AG09319 (cell line): ENCODE results near the gene LTBP4.
A peak's percentile ranks its signal among the peaks of the same experiment; 100 is the strongest.

ENCODE experiments used
- DNase-seq: peaks from one replicate; pipeline ENCODE4 v3.0.0-alpha.2; 2010; ENCODE audit warnings: low read depth; ENCODE audit errors: extremely low read depth
- TF ChIP-seq, protein P1 (sequence below): IDR thresholded peaks from 2 replicates; pipeline ENCODE4 v1.5.1; 2011; ENCODE audit warnings: low read depth, mild to moderate bottlenecking, inconsistent platforms, low read length, moderate library complexity

The LTBP4 gene

DNA sequence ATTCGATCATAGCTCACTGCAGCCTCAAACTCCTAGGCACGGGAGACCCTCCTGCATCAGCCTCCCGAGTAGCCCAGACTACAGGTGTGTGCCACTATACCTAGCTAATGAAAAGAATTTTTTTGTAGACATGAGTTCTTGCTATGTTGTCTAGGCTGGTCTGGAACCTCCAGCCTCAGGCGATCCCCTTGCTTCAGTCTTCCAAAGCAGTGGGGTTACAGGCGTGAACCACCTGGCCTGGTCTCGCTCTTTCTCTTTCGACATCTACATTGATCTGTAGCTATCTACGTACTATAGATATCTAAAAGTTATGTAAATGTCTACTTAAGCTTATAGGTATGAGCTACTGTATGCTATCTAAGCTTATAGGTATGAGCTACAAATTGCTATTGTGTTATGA is 56.9 kb downstream of the LTBP4 start:
- TF ChIP-seq, protein P1, sequence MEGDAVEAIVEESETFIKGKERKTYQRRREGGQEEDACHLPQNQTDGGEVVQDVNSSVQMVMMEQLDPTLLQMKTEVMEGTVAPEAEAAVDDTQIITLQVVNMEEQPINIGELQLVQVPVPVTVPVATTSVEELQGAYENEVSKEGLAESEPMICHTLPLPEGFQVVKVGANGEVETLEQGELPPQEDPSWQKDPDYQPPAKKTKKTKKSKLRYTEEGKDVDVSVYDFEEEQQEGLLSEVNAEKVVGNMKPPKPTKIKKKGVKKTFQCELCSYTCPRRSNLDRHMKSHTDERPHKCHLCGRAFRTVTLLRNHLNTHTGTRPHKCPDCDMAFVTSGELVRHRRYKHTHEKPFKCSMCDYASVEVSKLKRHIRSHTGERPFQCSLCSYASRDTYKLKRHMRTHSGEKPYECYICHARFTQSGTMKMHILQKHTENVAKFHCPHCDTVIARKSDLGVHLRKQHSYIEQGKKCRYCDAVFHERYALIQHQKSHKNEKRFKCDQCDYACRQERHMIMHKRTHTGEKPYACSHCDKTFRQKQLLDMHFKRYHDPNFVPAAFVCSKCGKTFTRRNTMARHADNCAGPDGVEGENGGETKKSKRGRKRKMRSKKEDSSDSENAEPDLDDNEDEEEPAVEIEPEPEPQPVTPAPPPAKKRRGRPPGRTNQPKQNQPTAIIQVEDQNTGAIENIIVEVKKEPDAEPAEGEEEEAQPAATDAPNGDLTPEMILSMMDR: no peak
- DNase-seq: no peak

DNA sequence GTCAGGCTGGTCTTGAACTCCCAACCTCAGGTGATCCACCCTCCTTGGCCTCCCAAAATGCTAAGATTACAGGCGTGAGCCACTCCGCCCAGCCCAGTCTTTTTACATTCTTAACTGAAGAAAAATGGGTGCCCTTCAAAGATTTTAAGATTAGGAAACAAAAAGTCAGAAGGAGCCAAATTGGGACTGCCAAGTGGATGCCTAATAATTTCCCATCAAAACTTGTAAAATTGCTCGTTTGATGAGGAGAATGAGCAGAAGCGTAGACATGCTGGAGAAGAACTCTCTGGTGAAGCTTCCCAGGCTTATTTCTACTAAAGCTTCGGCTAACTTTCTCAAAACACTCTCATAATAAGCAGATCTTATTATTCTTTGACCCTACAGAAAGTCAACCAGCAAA is 57.9 kb downstream of the LTBP4 start:
- TF ChIP-seq, protein P1: no peak

DNA sequence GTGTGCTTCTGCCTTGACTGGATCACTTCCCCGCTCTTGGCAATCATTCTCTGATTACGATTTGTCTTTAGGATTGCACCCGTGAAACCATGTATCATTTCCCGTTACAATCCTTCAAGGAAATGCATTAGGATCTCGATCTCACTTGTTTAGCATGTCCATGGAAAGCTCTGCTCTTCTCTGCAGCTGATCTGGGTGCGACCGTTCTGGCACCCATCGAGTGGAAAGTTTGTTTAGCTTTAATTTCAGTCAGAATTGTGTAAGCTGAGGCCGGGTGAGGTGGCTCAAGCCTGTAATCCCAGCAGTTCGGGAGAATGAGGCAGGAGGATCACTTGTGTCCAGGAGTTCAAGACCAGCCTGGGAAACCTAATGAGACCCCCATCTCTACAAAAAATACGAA is 58.4 kb downstream of the LTBP4 start:
- TF ChIP-seq, protein P1: no peak
- no peak for DNase-seq

More for the DNA sequence above, 57.9 kb downstream of the LTBP4 start:
- no peak for DNase-seq

DNA sequence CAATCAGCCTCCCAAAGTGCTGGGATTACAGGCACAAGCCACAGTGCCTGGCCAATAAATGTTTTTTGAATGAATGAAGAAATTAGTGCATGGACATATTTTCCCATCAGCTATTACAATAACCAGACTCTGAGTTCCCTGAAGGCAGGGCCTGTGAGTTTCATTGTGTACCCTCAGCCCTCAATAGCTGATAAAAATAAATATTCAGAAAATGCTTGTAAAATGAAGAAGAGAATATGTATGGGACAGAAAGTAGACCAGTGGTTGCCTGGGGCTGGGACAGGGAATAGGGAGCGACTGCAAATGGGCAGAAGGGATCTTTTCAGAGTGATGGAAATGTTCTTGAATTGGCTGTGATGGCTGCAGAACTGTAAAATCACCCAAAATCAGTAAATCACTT is 60.4 kb downstream of the LTBP4 start:
- TF ChIP-seq, protein P1: no peak
- DNase-seq: no peak

DNA sequence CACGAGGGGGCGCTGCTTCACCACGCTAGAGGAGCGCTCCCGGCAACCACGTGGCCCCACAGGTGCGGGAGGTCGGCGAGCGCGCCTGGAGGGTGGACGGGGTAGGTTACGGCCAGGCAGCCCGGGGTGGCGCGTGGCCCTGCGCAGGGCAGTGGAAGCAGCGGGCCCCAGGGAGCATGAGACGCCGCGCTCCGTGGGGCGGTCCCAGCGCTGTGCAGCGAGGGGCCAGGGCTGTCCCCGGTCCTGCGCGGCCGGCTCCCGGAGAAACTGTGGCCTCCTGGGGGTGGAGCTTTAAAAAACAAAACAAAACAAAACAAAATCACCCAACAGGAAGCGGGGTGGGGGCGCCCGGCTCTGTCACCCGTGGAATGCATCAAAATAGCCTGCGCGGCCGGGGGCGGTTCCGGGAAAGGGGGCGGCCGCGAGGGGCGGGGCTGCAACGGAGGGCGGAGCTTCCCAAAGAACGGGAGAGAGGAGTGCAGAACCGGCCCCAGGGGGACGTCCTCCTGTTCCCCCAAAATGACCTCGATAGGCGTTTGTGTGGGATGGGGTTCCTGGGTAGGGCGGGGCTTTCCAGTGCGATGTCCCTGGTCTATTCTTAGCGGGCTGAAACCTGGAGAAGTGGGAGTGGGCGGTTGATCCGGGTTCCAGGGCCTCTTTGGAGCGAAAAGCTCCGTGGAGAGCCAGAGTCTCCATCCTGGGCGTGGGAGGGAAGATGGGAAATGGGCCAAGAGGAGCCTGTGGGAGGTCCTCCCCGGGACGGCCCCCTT is 61.9 kb downstream of the LTBP4 start:
- peak; percentile 79 for DNase-seq
- TF ChIP-seq, protein P1: no peak

DNA sequence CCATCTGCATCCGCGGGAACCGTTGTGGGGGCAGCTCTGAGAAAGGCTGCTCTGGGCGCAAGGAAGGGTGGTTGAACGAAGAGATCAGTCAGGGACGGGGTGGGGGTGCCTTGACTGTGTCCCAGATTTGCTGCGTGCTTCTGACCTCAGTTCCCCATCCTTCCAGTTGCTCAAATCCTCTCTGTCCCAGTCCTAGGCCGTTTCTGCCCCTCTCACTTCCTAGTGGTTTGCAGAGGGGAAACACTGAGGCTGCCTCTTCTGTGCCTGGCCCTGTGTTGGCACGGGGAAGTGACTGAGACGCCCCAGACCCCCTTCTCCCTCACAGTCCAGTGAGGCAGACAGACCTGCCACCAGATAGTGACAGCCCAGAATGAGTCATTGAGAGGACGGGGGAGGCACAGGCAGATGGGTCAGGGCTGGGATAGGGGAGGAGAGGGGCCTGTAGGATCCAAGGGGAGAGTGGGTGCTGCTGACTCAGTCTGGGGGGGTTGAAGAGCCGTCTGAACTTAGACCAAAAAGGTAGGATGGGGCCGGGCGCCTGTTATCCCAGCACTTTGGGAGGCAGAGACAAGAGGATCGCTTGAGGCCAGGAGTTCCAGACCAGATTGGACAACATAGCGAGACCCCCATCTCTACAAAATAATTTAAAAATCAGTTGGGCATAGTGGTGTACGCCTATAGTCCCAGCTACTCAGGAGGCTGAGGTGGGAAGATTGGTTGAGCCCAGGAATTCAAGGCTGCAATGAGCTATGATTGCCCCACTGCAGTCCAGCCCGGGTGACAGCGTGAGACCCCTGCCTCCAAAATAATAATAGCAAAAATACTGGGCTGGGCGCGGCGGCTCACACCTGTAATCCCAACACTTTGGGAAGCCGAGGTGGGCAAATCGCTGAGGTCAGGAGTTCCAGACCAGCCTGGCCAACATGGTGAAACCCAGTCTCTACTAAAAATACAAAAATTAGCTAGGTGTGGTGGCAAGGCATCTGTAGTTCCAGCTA is 62.8 kb downstream of the LTBP4 start:
- TF ChIP-seq, protein P1: no peak
- no peak for DNase-seq

DNA sequence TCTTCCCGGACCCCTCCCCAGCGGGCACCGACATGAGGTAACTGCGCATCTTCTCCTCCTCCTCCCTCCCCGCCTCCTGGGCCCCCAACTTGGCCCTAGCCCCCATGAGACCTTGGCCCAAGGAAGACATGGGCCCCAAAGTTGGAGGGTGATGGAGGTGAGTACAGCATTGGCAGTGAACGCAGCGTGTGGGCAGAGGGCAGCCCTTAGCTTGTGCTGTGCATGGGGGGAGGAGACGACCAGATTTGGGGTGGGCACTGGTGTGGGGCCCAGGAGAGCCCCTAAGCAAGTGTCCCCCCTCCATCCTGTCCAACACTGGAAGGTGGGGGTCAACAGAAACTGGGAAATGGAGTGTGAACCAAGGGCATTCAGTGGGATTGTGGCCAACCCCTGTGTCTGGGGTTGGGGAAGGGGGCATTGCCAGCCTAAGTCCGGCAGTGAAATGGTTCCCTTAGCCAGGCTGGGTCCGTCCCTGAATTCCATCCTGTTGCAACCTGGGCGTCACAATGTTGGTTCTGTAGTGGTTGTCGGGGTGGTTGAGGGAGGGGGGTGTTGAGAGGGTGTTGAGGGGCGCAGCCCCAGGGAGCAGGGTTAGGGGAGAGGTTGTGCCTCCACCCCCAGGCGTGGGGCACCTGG is 65.8 kb downstream of the LTBP4 start:
- no peak for DNase-seq
- TF ChIP-seq, protein P1: no peak
